GM15510 (cell line): ENCODE measurements around the gene ZNF394.

Experiments
- POLR2A ChIP-seq: IDR thresholded peaks from 3 replicates; pipeline ENCODE4 v1.6.1; 2011; ENCODE audit warnings: borderline replicate concordance; ENCODE audit not compliant: insufficient read length; ENCODE audit errors: extremely low read depth

The ZNF394 gene

GRCh38 chr7:99499721-99500636, at the start of gene ZNF394:
Gene ZNF394, minus strand, starts transcription at chr7:99500281. Its CDS starts 188 bp downstream, at chr7:99500093.
- TF ChIP-seq POLR2A = peak; percentile 64

GRCh38 chr7:99543916-99544315, 43.8 kb upstream of the ZNF394 start:
- no peak for TF ChIP-seq POLR2A

GRCh38 chr7:99543081-99543671, 43.1 kb upstream of the ZNF394 start:
- no peak for TF ChIP-seq POLR2A

- no peak for TF ChIP-seq POLR2A
These were observed 41.1 kb upstream of the ZNF394 start for GRCh38 chr7:99541212-99541611.

GRCh38 chr7:99540542-99540941, 40.5 kb upstream of the ZNF394 start:
- TF ChIP-seq POLR2A = no peak

- no peak for TF ChIP-seq POLR2A
These were observed 39.2 kb upstream of the ZNF394 start for GRCh38 chr7:99539213-99539811.

- TF ChIP-seq POLR2A = no peak
These were observed 35.6 kb upstream of the ZNF394 start for GRCh38 chr7:99535667-99536066.

GRCh38 chr7:99531354-99531765, 31.3 kb upstream of the ZNF394 start:
- TF ChIP-seq POLR2A = no peak

GRCh38 chr7:99525713-99526440, 25.8 kb upstream of the ZNF394 start:
- TF ChIP-seq POLR2A = no peak

GRCh38 chr7:99521399-99521798, 21.3 kb upstream of the ZNF394 start:
- no peak for TF ChIP-seq POLR2A

GRCh38 chr7:99514050-99514449, 14.0 kb upstream of the ZNF394 start:
- TF ChIP-seq POLR2A = no peak

- TF ChIP-seq POLR2A = no peak
These were observed 5.2 kb upstream of the ZNF394 start for GRCh38 chr7:99505324-99505662.

- peak; percentile 86 for TF ChIP-seq POLR2A
These were observed 4.7 kb upstream of the ZNF394 start, which contains the start of gene ZKSCAN5 for GRCh38 chr7:99504603-99505323. Gene ZKSCAN5, plus strand, starts transcription at chr7:99504662. Its CDS starts 1,383 bp downstream, at chr7:99506045.

- TF ChIP-seq POLR2A = no peak
These were observed 4.2 kb upstream of the ZNF394 start for GRCh38 chr7:99504281-99504602.
